Occipital lobe (tissue), 1 donor: Measurements from ENCODE around the gene OR14A2. TPM values are rescaled to one million over a fixed set of nuclear protein-coding genes. Genes with fewer than 3 reads are reported as not detected.

Experiments used
- total RNA-seq: library from RNA; depleted of rRNA; stranded (reverse); fragments of >200 nt; gene quantifications from one replicate; pipeline ENCODE4 v1.2.3, GENCODE V29; 2014

The OR14A2 gene
- total RNA-seq, 1 donor from 2014 or later = not detected

Other genes starting within 250 kb of the OR14A2 start
- not detected for gene OR2C3, start 211.7 kb downstream of the OR14A2 start, total RNA-seq
- under 0.01 TPM for gene GCSAML, start 199.0 kb downstream of the OR14A2 start, total RNA-seq
- gene OR2G2, start 159.8 kb downstream of the OR14A2 start, total RNA-seq = not detected
- not detected for gene OR2G3, start 142.6 kb downstream of the OR14A2 start, total RNA-seq
- not detected for gene OR13G1, start 68.4 kb downstream of the OR14A2 start, total RNA-seq
- gene OR6F1, start 31.5 kb downstream of the OR14A2 start, total RNA-seq = not detected
- gene OR14K1, start 9.5 kb downstream of the OR14A2 start, total RNA-seq = not detected
- gene OR1C1, start 12.4 kb upstream of the OR14A2 start, total RNA-seq = not detected
- gene OR14A16, start 76.0 kb upstream of the OR14A2 start, total RNA-seq = not detected
- gene OR11L1, start 93.8 kb upstream of the OR14A2 start, total RNA-seq = not detected
- 3.1 TPM for gene TRIM58, start 109.0 kb upstream of the OR14A2 start, total RNA-seq
- 1.6 TPM for gene OR2W3, start 147.4 kb upstream of the OR14A2 start, total RNA-seq
- gene OR2T8, start 172.1 kb upstream of the OR14A2 start, total RNA-seq = not detected
- gene OR2AJ1, start 176.7 kb upstream of the OR14A2 start, total RNA-seq = 0.16 TPM
- gene OR2L8, start 200.7 kb upstream of the OR14A2 start, total RNA-seq = 2.8 TPM
- 0.78 TPM for gene OR2AK2, start 217.1 kb upstream of the OR14A2 start, total RNA-seq